Measurements from ENCODE around the gene NHS.

GRCh38 chrX:17564689-17565409, 189.8 kb downstream of the NHS start:
- TF ChIP-seq CTCF (IDR thresholded peaks at IDR 0.05): no peak
- TF ChIP-seq POLR2AphosphoS5 (IDR thresholded peaks at IDR 0.05): no peak
- no peak for TF ChIP-seq POLR2A (IDR thresholded peaks at IDR 0.05)
